Caco-2 (cell line): ENCODE measurements around the gene TFEC. TPM values are rescaled to one million over a fixed set of nuclear protein-coding genes. Genes with fewer than 3 reads are reported as not detected.

ENCODE experiments used
- BruUV-seq: library from RNA; stranded (reverse); fragments of 400-500 nt; replicated peaks from 2 replicates; lab custom pipeline; 2021; lab: Mats Ljungman, UMichigan
- CTCF ChIA-PET: fragments of 300-600 bp; sonication (Branson Sonifier 250); formaldehyde crosslinking; loops from one replicate; lab custom pipeline; 2022; ENCODE audit warnings: antibody characterized with exemption; lab: Charles Lee
- POLR2A ChIA-PET: fragments of 300-600 bp; sonication (Branson Sonifier 250); formaldehyde crosslinking; loops from one replicate; lab custom pipeline; 2022; ENCODE audit warnings: antibody characterized with exemption; lab: Charles Lee
- DNase-seq, 2 experiments: peaks; one replicate each; pipeline versions ENCODE4 v3.0.0 to v3.0.0-alpha.2; 2020 to 2022
- H3K27me3 ChIP-seq: replicated peaks from 2 replicates; pipeline ENCODE4 v1.6.0; 2011; ENCODE audit warnings: low read length; ENCODE audit not compliant: control insufficient read depth, insufficient read depth
- H3K36me3 ChIP-seq: 2 replicates; pipeline ENCODE4 v1.5.1; 2011; ENCODE audit warnings: low read length; ENCODE audit not compliant: control insufficient read depth, insufficient read depth
- H3K4me1 ChIP-seq: fragments of 250-450 bp; sonication (Bioruptor Pico); 2 replicates; pipeline ENCODE4 v1.5.1; 2020; ENCODE audit warnings: mild to moderate bottlenecking
- H3K4me3 ChIP-seq: 2 replicates; pipeline ENCODE4 v1.5.1; 2011; ENCODE audit warnings: low read depth, mild to moderate bottlenecking, control low read depth, low read length
- H3K9me3 ChIP-seq: fragments of 250-450 bp; sonication (Bioruptor Pico); 2 replicates; pipeline ENCODE4 v1.5.1; 2020; ENCODE audit warnings: mild to moderate bottlenecking, moderate library complexity
- H3K27ac Mint-ChIP-seq: one replicate; pipeline ENCODE4 v1.8.0; 2022; ENCODE audit warnings: mixed read lengths; ENCODE audit not compliant: unreplicated experiment
- H3K27me3 Mint-ChIP-seq: one replicate; pipeline ENCODE4 v1.8.0; 2022; ENCODE audit warnings: mixed read lengths; ENCODE audit not compliant: insufficient read depth, unreplicated experiment
- H3K36me3 Mint-ChIP-seq: one replicate; pipeline ENCODE4 v1.8.0; 2022; ENCODE audit warnings: mild to moderate bottlenecking, mixed read lengths; ENCODE audit not compliant: insufficient read depth, unreplicated experiment
- H3K4me1 Mint-ChIP-seq: one replicate; pipeline ENCODE4 v1.8.0; 2022; ENCODE audit warnings: low read depth, mixed read lengths; ENCODE audit not compliant: unreplicated experiment
- H3K4me3 Mint-ChIP-seq: one replicate; pipeline ENCODE4 v1.8.0; 2022; ENCODE audit warnings: mild to moderate bottlenecking, moderate library complexity, mixed read lengths; ENCODE audit not compliant: unreplicated experiment
- H3K9me3 Mint-ChIP-seq: one replicate; pipeline ENCODE4 v1.8.0; 2022; ENCODE audit warnings: mixed read lengths; ENCODE audit not compliant: unreplicated experiment
- CTCF ChIP-seq, 2 experiments: fragments of 200-600 bp in 1 of 2; IDR thresholded peaks; 1 replicate in 1 of 2; 2 replicates in 1 of 2; pipeline versions ENCODE4 v1.5.1 to v1.8.0; 2011 to 2022; ENCODE audit warnings: antibody characterized with exemption in 1 of 2, control low read depth in 1 of 2, inconsistent platforms in 1 of 2, low read depth in 1 of 2, low read length in 1 of 2, mild to moderate bottlenecking in 1 of 2, moderate library complexity in 1 of 2; ENCODE audit not compliant: insufficient read depth in 1 of 2, severe bottlenecking in 1 of 2, unreplicated experiment in 1 of 2
- intact Hi-C: fragments of 100-400 bp; cut with micrococcal nuclease; formaldehyde crosslinking; loops from one replicate; pipeline ENCODE4 v1.10.0; 2022; ENCODE audit not compliant: unreplicated experiment
- total RNA-seq: library from RNA; stranded (reverse); gene quantifications from 2 replicates; pipeline ENCODE4 v1.2.3, GENCODE V29; 2022

Gene TFEC
- total RNA-seq, 1 experiment from 2014 or later, result 45.1 TPM

GRCh38 chr7:115962340-115962739, 68.2 kb downstream of the TFEC start:
- peaks cover 17% of the 10 kb centered on the region for H3K9me3 Mint-ChIP-seq
- no peaks in the 10 kb centered on the region for H3K36me3 ChIP-seq
- CTCF ChIA-PET, result no interaction called here

GRCh38 chr7:115953592-115954255, 76.8 kb downstream of the TFEC start:
- Mint-ChIP-seq H3K36me3 (no peaks in the 10 kb centered on the region), H3K4me3 (no peak overlapping the region), H3K27me3 (no peaks in the 10 kb centered on the region), H3K9me3 (no peaks in the 10 kb centered on the region), H3K4me1 (no peaks in the 10 kb centered on the region), H3K27ac (no peak overlapping the region)
- ChIA-PET POLR2A (no interaction called here), CTCF (no interaction called here)
- H3K36me3 ChIP-seq, result no peaks in the 10 kb centered on the region
- H3K9me3 ChIP-seq, result no peaks in the 10 kb centered on the region
- H3K4me3 ChIP-seq, result no peak overlapping the region
- no peaks in the 10 kb centered on the region for H3K27me3 ChIP-seq
- TF ChIP-seq CTCF (IDR thresholded peaks at IDR 0.05; ENCODE audit: insufficient read depth in 1 of 2, low read depth in 1 of 2, low read length in 1 of 2, severe bottlenecking in 1 of 2, unreplicated experiment in 1 of 2), result no peak
- H3K4me1 ChIP-seq, result no peaks in the 10 kb centered on the region
- intact Hi-C loops, result no loop called here
- no TSS peak for BruUV-seq
- no peak for DNase-seq

More at GRCh38 chr7:115962340-115962739, 68.2 kb downstream of the TFEC start:
- H3K9me3 ChIP-seq, result peaks cover 6% of the 10 kb centered on the region; the same call in 1 of the 2 replicates
- H3K4me3 Mint-ChIP-seq, result no peak overlapping the region
- POLR2A ChIA-PET, result no interaction called here
- H3K4me3 ChIP-seq, result no peak overlapping the region
- intact Hi-C loops, result loop anchor here (10.0 kb wide), 1 partner anchor 842 kb away; no protein-coding TSS in a partner anchor
- no peak overlapping the region for H3K27ac Mint-ChIP-seq
- H3K4me1 Mint-ChIP-seq, result peaks cover 14% of the 10 kb centered on the region
- no peaks in the 10 kb centered on the region for H3K36me3 Mint-ChIP-seq
- DNase-seq, result no peak
- no peaks in the 10 kb centered on the region for H3K27me3 ChIP-seq
- peaks cover 34% of the 10 kb centered on the region for H3K4me1 ChIP-seq
- BruUV-seq, result no TSS peak
- no peak for TF ChIP-seq CTCF (IDR thresholded peaks at IDR 0.05; ENCODE audit: insufficient read depth in 1 of 2, low read depth in 1 of 2, low read length in 1 of 2, severe bottlenecking in 1 of 2, unreplicated experiment in 1 of 2)
- H3K27me3 Mint-ChIP-seq, result no peaks in the 10 kb centered on the region

- Histone ChIP-seq H3K4me1 (no peaks in the 10 kb centered on the region), H3K4me3 (no peak overlapping the region), H3K9me3 (no peaks in the 10 kb centered on the region), H3K27me3 (no peaks in the 10 kb centered on the region), H3K36me3 (no peaks in the 10 kb centered on the region)
- Mint-ChIP-seq H3K4me3 (no peak overlapping the region), H3K4me1 (no peaks in the 10 kb centered on the region), H3K27ac (no peak overlapping the region), H3K9me3 (no peaks in the 10 kb centered on the region), H3K27me3 (no peaks in the 10 kb centered on the region), H3K36me3 (no peaks in the 10 kb centered on the region)
- POLR2A ChIA-PET, result no interaction called here
- no TSS peak for BruUV-seq
- CTCF ChIA-PET, result no interaction called here
- TF ChIP-seq CTCF (IDR thresholded peaks at IDR 0.05; ENCODE audit: insufficient read depth in 1 of 2, low read depth in 1 of 2, low read length in 1 of 2, severe bottlenecking in 1 of 2, unreplicated experiment in 1 of 2), result no peak
- intact Hi-C loops, result no loop called here
- DNase-seq, result no peak
These were observed 77.7 kb downstream of the TFEC start for GRCh38 chr7:115952832-115953231.
